ENCODE measurements around the gene GSTT4.
"Not testable (repeated sequence)": the region's sequence is repeated elsewhere in the genome, so short reads cannot be mapped to it uniquely, and the experiment has no call there.

DNA sequence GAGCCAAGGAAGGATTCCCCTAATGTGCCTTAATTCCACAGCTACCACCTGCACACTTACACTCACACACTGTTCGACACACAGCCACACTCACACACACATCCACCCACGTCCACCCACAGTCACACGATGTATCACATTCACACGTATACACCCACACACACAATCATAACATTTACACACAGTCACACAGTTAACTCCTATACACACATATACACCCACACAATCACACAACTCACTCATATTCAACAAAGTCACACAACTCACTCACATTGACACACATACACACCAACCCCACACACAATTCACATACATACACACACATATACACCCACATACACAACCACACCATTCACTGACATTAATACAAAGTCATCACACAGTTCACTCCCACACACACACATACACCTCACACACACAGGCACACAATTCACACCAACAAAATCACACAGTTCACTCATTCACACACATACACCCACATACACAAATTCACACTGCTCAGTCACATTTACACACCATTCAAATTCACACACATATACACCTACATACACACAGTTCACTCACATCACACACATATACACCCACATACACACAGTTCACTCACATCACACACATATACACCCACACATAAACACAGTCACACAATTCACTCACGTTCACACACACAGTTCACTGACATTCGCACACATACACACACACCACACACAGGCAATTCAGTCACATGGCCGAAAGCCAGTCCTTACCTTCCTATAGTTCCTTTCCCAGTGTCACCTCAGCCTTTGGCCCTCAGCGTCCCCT lies 50.9 kb downstream of the GSTT4 start:
- TF ChIP-seq, protein P1, sequence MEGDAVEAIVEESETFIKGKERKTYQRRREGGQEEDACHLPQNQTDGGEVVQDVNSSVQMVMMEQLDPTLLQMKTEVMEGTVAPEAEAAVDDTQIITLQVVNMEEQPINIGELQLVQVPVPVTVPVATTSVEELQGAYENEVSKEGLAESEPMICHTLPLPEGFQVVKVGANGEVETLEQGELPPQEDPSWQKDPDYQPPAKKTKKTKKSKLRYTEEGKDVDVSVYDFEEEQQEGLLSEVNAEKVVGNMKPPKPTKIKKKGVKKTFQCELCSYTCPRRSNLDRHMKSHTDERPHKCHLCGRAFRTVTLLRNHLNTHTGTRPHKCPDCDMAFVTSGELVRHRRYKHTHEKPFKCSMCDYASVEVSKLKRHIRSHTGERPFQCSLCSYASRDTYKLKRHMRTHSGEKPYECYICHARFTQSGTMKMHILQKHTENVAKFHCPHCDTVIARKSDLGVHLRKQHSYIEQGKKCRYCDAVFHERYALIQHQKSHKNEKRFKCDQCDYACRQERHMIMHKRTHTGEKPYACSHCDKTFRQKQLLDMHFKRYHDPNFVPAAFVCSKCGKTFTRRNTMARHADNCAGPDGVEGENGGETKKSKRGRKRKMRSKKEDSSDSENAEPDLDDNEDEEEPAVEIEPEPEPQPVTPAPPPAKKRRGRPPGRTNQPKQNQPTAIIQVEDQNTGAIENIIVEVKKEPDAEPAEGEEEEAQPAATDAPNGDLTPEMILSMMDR (IDR thresholded peaks at IDR 0.05; ENCODE audit: poor library complexity) = not testable (repeated sequence)
- not testable (repeated sequence) for TF ChIP-seq EZH2 (IDR thresholded peaks at IDR 0.05; ENCODE audit: borderline replicate concordance)

Data from hepatocyte (in vitro differentiated cells).